Endothelial cell of umbilical vein (primary cell): Measurements from ENCODE around the gene CLOCK. TPM values are rescaled to one million over a fixed set of nuclear protein-coding genes. Genes with fewer than 3 reads are reported as not detected.
A peak's percentile ranks its signal among the peaks of the same experiment; 100 is the strongest.

Experiments
- BruUV-seq: library from RNA; stranded (reverse); fragments of 400-500 nt; replicated peaks from 2 replicates; lab custom pipeline; 2021; lab: Mats Ljungman, UMichigan
- CTCF ChIA-PET: fragments of 300-600, 350-600 bp; sonication (Branson Sonifier 250); formaldehyde crosslinking; loops from one replicate; lab custom pipeline; 2021; ENCODE audit warnings: antibody characterized with exemption, inconsistent platforms; lab: Charles Lee
- POLR2A ChIA-PET: fragments of 300-600, 350-600 bp; sonication (Branson Sonifier 250); formaldehyde crosslinking; loops from one replicate; lab custom pipeline; 2021; ENCODE audit warnings: antibody characterized with exemption, inconsistent platforms; lab: Charles Lee
- DNase-seq: peaks from one replicate; pipeline ENCODE4 v3.0.0-alpha.2; 2011; ENCODE audit warnings: low read depth, low spot score
- FAIRE-seq: peaks from 2 replicates; lab custom pipeline; 2011; peaks lifted over from hg19 to GRCh38; lab: Jason Lieb, UNC
- H2AFZ ChIP-seq: 2 replicates; pipeline ENCODE4 v1.6.0; 2012; ENCODE audit warnings: low read depth, low read length, control low read depth, inconsistent platforms
- H3K27ac ChIP-seq: 2 replicates; pipeline ENCODE4 v1.5.1; 2011; ENCODE audit warnings: low read depth, mild to moderate bottlenecking, control low read depth, low read length, moderate library complexity; ENCODE audit not compliant: insufficient read depth
- H3K27me3 ChIP-seq, 2 experiments: 2 replicates each; pipeline versions ENCODE4 v1.6.0 to v1.6.1; 2011; ENCODE audit warnings: low read length in 2 of 2, mixed read lengths in 1 of 2; ENCODE audit not compliant: control insufficient read depth in 2 of 2, insufficient read depth in 2 of 2
- H3K36me3 ChIP-seq, 2 experiments: 2 replicates in 1 of 2; 3 replicates in 1 of 2; pipeline ENCODE4 v1.5.1; 2011; ENCODE audit warnings: low read length in 2 of 2, mild to moderate bottlenecking in 1 of 2, moderate library complexity in 1 of 2; ENCODE audit not compliant: control insufficient read depth in 2 of 2, insufficient read depth in 2 of 2; ENCODE audit errors: extremely low read depth in 1 of 2
- H3K4me1 ChIP-seq: 3 replicates; pipeline ENCODE4 v1.5.1; 2011; ENCODE audit warnings: mild to moderate bottlenecking, low read length; ENCODE audit not compliant: control insufficient read depth, insufficient read depth; ENCODE audit errors: extremely low read depth
- H3K4me2 ChIP-seq: 2 replicates; pipeline ENCODE4 v1.6.1; 2011; ENCODE audit warnings: low read length, control low read depth, mixed read lengths; ENCODE audit not compliant: insufficient read depth
- H3K4me3 ChIP-seq, 3 experiments: fragments of 200-600 bp in 1 of 3; sonication (generic), shearing (Covaris generic) in 1 of 3; replicated peaks in 1 of 3; 2 replicates each; pipeline ENCODE4 v1.5.1; 2011 to 2016; ENCODE audit warnings: control low read depth in 3 of 3, low read length in 3 of 3, mild to moderate bottlenecking in 2 of 3, inconsistent platforms in 1 of 3, low read depth in 1 of 3, moderate library complexity in 1 of 3; ENCODE audit not compliant: insufficient read depth in 1 of 3
- H3K79me2 ChIP-seq: 2 replicates; pipeline ENCODE4 v1.6.0; 2012; ENCODE audit warnings: low read length, inconsistent platforms; ENCODE audit not compliant: control insufficient read depth, insufficient read depth
- H3K9ac ChIP-seq: replicated peaks from 2 replicates; pipeline ENCODE3; 2011; ENCODE audit warnings: low read length, control low read depth; ENCODE audit not compliant: insufficient read depth; ENCODE audit errors: extremely low read depth
- H3K9me1 ChIP-seq: replicated peaks from 3 replicates; pipeline ENCODE4 v1.6.0; 2011; ENCODE audit warnings: mild to moderate bottlenecking, low read length; ENCODE audit not compliant: control insufficient read depth, insufficient read depth; ENCODE audit errors: extremely low read depth
- H3K9me3 ChIP-seq: replicated peaks from 2 replicates; pipeline ENCODE4 v1.5.1; 2012; ENCODE audit warnings: low read length, inconsistent platforms; ENCODE audit not compliant: control insufficient read depth, insufficient read depth
- H4K20me1 ChIP-seq: replicated peaks from 2 replicates; pipeline ENCODE3; 2011; ENCODE audit warnings: mild to moderate bottlenecking, low read length; ENCODE audit not compliant: control insufficient read depth, insufficient read depth; ENCODE audit errors: extremely low read depth
- EZH2 ChIP-seq: IDR thresholded peaks from 2 replicates; pipeline ENCODE4 v1.6.1; 2012; ENCODE audit warnings: borderline replicate concordance, low read depth, mild to moderate bottlenecking, moderate library complexity, low read length, inconsistent platforms; ENCODE audit not compliant: severe bottlenecking
- FOS ChIP-seq: IDR thresholded peaks from 2 replicates; pipeline ENCODE4 v1.6.1; 2011; ENCODE audit warnings: mild to moderate bottlenecking, low read length, moderate library complexity, borderline replicate concordance; ENCODE audit not compliant: insufficient read depth
- GATA2 ChIP-seq: IDR thresholded peaks from 2 replicates; pipeline ENCODE4 v1.7.0; 2011; ENCODE audit warnings: low read depth, mild to moderate bottlenecking, moderate library complexity, mixed read lengths, low read length; ENCODE audit not compliant: insufficient read length, insufficient read depth
- JUN ChIP-seq: IDR thresholded peaks from 2 replicates; pipeline ENCODE4 v1.6.1; 2011; ENCODE audit warnings: borderline replicate concordance, low read depth; ENCODE audit not compliant: insufficient read length, insufficient read depth
- POLR2A ChIP-seq: IDR thresholded peaks from 2 replicates; pipeline ENCODE4 v1.6.1; 2012; ENCODE audit warnings: low read depth, mild to moderate bottlenecking, control low read depth, low read length
- POLR2AphosphoS5 ChIP-seq: IDR thresholded peaks from 2 replicates; pipeline ENCODE4 v1.6.1; 2012; ENCODE audit warnings: low read depth, mild to moderate bottlenecking, control low read depth, low read length, moderate library complexity; ENCODE audit not compliant: insufficient read depth
- dilution Hi-C: fragments of 300-500 bp; cut with MboI; formaldehyde crosslinking; loops from one replicate; pipeline ENCODE4 v1.15.0; 2019; ENCODE audit warnings: low sequenced_read_pairs; ENCODE audit not compliant: extremely low pct_ligation_motif_present
- intact Hi-C: fragments of 100-400 bp; cut with micrococcal nuclease; formaldehyde crosslinking; loops from one replicate; pipeline ENCODE4 v1.10.0; 2022
- polyA plus RNA-seq, 4 experiments: library from polyadenylated mRNA; depleted of rRNA in 3 of 4; stranded (reverse) in 3 of 4; unstranded in 1 of 4; fragments of >200 nt; gene quantifications; 2 replicates each; pipeline versions ENCODE4 v1.2.1 to v1.2.3, GENCODE V29; 2011 to 2012; ENCODE audit warnings: missing spikeins in 1 of 4
- total RNA-seq: library from RNA; stranded (reverse); gene quantifications from 2 replicates; pipeline ENCODE4 v1.2.3, GENCODE V29; 2021
- TF ChIP-seq, protein P1 (sequence below): IDR thresholded peaks from 2 replicates; pipeline ENCODE4 v1.6.1; 2011; ENCODE audit not compliant: insufficient read depth, insufficient read length
- TF ChIP-seq, protein P2 (sequence below), 2 donors: IDR thresholded peaks; 1 replicate in 1 of 2; 2 replicates in 1 of 2; pipeline ENCODE4 v1.5.1; 2011; ENCODE audit warnings: low read length in 2 of 2, mild to moderate bottlenecking in 2 of 2, moderate library complexity in 2 of 2, control low read depth in 1 of 2, inconsistent platforms in 1 of 2, low read depth in 1 of 2; ENCODE audit not compliant: insufficient read depth in 1 of 2; ENCODE audit errors: extremely low read depth in 1 of 2

CLOCK gene
- total and polyA plus RNA-seq, 2 donors (not counting 3 experiments of a cell fraction or from before 2014, with no cell fraction given) = 7.5 to 23.8 TPM

DNA sequence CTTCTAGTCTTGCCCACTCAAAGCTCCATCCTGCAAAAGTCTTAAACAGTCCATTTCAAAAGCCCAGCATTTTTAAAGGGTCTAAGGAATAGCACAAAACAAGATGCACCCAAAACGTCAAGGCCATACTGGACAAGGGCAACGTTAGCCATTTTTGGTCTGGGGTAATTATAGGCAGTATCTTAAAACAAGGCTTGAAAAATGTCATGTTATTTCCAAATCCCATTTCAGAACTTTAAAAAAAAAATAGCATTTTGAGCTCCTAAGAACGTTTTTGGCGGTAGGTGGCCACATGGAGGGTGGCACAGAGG, 151.5 kb downstream of the CLOCK start:
- POLR2A ChIA-PET = interaction anchor here (1.0 to 1.4 kb wide), 2 partner anchors 9 to 42 kb away, joined by 3 to 4 read pairs; no protein-coding TSS in a partner anchor
- TSS peak; percentile 55 for BruUV-seq

More for the DNA sequence above, 151.5 kb downstream of the CLOCK start:
- no peaks in the 10 kb centered on the region for H3K27me3 ChIP-seq
- CTCF ChIA-PET = interaction anchor here (0.6 to 3.0 kb wide), 10 partner anchors 9 to 1441 kb away, joined by 3 to 10 read pairs (median 6); partner anchors contain the start of gene SRD5A3
- FAIRE-seq (no peak), DNase-seq (no peak)
- H3K9me1 ChIP-seq = no peaks in the 10 kb centered on the region
- peak overlapping the region; percentile 89 for H3K4me2 ChIP-seq
- H3K36me3 ChIP-seq = peaks cover 2 to 7% of the 10 kb centered on the region in 2 experiments
- H3K79me2 ChIP-seq = peaks cover 42% of the 10 kb centered on the region
- peak overlapping the region; percentile 92 for H2AFZ ChIP-seq
- dilution Hi-C loops (no loop called here), intact Hi-C loops (loop anchor here (1.0 to 5.0 kb wide), 6 partner anchors 33 to 388 kb away; partner anchors contain the start of genes CLOCK and SRD5A3)
- peak overlapping the region; percentile 94 for H3K9ac ChIP-seq
- peak overlapping the region; percentile 89 to 98 (median 91) for H3K4me3 ChIP-seq
- H3K9me3 ChIP-seq = no peaks in the 10 kb centered on the region
- peak overlapping the region; percentile 79 for H3K27ac ChIP-seq
- H3K4me1 ChIP-seq = peaks cover 19% of the 10 kb centered on the region
- H4K20me1 ChIP-seq = peaks cover 16% of the 10 kb centered on the region
- TF ChIP-seq, protein P1, sequence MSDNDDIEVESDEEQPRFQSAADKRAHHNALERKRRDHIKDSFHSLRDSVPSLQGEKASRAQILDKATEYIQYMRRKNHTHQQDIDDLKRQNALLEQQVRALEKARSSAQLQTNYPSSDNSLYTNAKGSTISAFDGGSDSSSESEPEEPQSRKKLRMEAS = no peak
- TF ChIP-seq FOS (no peak), EZH2 (no peak), POLR2A (no peak), GATA2 (no peak), JUN (no peak), POLR2AphosphoS5 (no peak)
- TF ChIP-seq, protein P2, sequence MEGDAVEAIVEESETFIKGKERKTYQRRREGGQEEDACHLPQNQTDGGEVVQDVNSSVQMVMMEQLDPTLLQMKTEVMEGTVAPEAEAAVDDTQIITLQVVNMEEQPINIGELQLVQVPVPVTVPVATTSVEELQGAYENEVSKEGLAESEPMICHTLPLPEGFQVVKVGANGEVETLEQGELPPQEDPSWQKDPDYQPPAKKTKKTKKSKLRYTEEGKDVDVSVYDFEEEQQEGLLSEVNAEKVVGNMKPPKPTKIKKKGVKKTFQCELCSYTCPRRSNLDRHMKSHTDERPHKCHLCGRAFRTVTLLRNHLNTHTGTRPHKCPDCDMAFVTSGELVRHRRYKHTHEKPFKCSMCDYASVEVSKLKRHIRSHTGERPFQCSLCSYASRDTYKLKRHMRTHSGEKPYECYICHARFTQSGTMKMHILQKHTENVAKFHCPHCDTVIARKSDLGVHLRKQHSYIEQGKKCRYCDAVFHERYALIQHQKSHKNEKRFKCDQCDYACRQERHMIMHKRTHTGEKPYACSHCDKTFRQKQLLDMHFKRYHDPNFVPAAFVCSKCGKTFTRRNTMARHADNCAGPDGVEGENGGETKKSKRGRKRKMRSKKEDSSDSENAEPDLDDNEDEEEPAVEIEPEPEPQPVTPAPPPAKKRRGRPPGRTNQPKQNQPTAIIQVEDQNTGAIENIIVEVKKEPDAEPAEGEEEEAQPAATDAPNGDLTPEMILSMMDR (IDR thresholded peaks at IDR 0.05; ENCODE audit: extremely low read depth in 1 of 2, insufficient read depth in 1 of 2, low read depth in 1 of 2, low read length in 2 of 2) = no peak
